NCI-H526 treated with DMSO at 0.1 percent for 48 hours (cell line): Measurements from ENCODE around the gene ANO6.
"Not testable (repeated sequence)": the region's sequence is repeated elsewhere in the genome, so short reads cannot be mapped to it uniquely, and the experiment has no call there.

Source experiments
- DNase-seq: peaks from one replicate; lab custom pipeline; 2025; lab: John Stamatoyannopoulos, UW

ANO6 gene

DNA sequence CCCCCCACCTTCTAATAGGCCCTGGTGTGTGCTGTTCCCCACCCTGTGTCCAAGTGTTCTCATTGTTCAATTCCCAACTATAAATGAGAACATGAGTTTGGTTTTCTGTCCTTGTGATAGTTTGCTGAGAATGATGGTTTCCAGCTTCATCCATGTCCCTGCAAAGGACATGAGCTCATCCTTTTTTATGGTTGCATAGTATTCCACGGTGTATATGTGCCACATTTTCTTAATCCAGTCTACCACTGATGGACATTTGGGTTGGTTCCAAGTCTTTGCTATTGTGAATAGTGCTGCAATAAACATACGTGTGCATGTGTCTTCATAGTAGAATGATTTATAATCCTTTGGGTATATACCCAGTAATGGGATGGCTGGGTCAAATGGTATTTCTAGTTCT lies 20.5 kb downstream of the ANO6 start:
- DNase-seq: not testable (repeated sequence)

DNA sequence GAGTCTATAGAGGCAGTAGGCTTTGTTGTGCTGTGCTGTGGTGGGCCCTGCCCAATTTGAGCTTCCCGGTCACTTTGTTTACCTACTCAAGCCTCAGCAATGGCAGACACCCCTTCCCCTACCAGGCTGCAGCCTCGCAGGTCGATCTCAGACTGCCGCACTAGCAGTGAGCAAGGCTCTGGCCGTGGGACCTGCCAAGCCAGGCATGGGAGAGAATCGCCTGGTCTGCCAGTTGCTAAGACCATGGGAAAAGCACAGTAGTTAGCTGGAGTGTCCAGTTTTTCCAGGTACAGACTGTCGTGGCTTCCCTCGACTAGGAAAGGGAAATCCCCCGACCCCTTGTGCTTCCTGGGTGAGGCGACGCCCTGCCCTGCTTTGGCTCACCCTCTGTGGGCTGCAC lies 26.3 kb downstream of the ANO6 start:
- DNase-seq: no peak

DNA sequence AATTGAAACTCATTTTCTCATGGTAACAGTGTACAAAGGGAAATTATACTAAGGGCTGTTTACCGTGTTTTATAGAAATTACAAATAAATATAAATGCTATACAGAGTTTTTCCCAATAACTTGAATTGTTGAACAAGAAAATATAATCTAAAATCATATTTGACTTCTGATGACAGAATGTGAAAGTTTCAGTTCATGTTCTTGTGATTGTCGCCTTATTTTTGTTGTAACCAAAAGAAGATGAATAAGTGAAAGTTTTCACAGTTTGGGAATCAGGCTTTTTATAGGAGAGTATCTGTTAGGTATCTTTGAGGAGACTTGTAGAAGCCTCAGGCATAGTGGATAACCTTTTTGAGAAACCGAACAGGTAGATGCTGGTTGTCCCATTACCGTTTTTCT lies 28.1 kb downstream of the ANO6 start:
- no peak for DNase-seq

DNA sequence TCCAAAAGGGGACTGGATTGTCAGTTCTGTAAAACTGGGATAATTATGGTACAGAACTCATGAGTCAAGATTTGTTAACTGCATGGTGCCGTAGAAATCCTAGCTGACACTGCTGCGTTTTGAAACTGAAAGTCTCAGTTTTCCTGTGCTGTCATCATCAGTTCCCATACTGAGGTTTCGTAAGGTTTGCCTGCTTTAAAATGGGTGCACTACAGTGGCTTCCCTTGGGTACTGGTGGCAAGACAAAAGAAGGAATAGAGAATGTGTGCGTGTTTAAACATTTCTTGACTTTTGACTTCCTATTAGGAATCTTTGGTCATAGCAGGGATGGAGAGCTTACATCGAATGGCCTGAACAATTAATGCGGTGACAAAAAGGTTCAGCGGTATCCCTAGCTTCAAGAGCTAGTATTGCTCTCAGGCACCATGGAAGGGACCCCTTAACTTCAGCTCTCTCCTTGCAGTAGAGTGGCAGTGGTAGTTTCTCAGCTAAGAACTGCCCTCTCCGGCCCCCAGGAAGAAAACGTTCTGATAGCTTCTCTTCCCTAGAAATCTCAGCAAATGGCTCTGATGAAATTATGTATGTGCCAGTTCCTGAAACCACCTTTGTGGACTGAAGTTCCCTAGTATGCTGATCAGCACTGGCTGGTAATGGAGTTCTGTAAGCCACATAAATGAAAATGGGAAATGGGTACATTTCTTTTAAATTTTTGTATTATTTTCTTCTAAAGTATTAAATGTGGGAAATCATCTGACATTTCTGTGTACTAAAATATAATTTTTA lies 28.9 kb downstream of the ANO6 start:
- DNase-seq: no peak

DNA sequence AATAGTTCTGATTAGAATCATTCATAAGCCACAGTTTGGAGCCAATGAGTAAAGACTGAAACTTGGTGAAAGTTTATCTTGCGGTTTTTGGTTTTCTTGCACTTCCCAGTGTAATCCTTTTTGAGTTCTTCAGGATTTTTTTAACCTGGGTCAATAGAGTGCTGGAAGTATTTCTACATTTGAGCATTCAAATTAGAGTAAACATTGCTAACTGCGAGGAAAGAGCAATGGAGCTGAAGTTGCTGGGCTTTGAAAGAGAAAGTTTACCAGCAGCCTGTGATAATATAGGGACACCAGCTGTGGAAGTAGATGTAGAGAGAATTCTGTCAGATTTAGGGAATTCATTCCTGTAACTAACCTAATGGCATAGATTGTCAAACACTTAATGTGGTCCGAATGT lies 30.3 kb downstream of the ANO6 start:
- DNase-seq: peak; percentile 52

DNA sequence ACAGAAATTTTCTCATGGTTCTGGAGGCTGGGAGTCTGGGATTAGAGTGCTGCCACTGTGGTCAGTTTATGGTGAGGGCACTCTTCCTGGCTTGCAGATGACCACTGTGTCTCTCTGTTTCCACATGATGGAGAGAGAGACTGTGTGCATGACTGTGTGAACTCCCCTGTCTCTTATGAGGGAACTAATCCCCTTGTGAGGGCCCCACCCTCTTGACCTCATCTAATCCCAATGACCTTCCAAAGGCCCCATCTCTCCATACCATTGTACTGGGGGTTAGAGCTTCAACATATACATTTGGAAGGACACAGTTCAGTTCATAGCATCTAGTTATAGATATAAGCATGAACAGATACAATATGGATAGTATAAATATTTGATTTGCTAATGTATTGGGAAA lies 31.7 kb downstream of the ANO6 start:
- DNase-seq: no peak

DNA sequence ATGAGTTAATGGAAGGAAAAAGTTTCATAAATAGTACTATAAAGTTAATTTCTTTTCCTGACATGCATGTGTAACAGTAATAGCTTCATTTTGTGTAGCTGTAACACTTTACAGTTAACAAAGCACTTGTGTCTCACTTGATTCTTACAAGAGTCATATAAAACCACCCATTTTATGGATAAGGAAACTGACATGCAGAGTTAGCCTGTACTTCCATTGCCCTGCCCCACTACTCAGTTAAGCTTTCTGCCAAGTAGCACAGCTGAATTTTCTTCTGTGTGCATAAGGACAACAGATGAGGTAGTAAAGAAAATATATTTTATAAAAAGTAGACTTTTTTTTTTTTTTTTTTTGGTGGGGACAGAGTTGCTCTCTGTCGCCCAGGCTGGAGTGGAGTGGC lies 32.2 kb downstream of the ANO6 start:
- no peak for DNase-seq

DNA sequence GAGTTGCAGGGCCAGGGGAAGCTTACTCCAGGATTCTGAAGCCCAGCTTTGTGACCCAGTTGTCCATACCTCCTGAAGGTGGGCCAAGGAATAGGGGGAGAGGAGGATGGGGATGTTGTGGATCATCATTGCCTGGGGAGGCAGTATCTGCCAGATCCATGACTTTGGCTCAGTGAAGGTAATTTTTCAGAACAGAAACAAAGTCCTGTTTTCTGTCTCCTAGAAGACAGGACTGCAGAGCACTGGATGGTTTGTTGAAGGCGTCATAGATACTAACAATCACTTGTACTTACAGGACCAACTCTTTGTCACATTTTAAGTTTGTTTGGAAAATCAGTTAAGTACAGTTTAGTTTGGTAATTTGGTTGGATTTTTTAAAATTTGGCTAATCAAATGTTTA lies 38.4 kb downstream of the ANO6 start:
- no peak for DNase-seq

DNA sequence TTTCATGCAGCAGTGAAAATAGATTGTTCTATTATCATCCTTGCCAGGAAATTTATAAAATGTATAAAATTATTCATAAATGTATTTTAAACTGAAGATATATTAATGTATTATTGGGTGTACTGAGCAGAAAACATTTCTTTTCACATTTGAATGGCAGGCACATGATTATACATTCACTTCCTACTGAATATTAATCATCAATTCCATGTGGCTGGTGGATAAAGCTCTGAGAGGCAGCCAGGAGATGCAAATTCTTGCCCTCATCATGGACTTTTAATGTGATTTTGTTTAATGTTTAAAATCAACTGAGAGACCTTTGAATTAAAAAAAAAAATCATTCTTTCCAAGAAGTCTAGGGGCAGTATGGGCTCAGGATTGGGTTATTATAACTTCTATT lies 40.8 kb downstream of the ANO6 start:
- DNase-seq: peak; percentile 54

DNA sequence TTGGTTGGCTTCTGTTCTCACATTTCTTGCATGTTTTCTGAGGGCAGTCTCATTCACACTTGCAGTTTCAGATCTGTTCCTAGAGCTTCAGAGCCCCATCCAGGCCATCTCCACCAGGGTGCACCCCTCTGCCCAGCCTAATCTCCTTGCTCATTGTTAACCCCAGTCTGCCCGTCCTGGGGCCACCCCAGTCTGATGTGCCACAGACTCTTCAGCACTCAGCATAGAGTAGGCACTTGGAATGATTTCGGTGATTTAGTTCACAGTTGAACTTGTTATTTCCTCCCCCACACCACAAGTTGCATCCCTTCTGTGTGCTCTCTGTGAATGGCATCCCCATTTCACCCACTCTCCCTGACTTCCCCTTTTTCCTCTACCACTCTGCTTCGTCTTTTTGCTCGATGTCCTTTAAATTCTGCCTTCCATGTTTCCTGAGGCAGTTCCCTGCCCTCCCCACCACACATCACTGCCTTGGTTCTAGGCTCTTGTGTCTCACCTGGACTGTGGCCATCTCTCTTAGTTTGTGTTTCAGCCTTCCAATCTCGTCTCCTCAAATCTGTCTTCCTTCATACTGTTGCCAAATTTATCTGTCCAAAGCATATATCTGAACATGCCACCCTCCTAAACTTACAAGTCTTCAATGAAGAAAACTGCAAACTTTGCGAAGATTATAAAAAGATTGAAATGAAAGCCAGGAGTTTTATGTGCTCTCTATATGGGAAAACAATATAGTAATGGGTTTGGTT lies 41.5 kb downstream of the ANO6 start:
- no peak for DNase-seq

DNA sequence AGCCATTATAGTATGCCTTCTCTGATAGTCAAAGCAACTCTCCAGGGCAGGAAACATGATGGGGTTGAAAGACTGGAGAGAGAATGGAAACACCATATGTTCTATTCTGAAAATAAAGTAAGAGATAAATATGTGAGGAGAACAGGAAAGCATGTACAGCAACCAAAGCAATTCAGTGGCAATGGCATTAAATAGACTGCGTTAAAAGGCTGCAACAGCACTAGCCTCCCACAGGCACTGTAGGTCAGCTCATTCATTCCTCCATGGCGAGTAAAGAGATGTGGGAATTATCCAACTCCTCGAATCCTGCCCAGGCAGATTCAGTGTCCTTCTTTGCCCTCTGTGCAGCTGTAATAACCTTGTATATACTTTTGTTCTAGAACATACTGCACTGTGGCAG lies 43.8 kb downstream of the ANO6 start:
- no peak for DNase-seq

DNA sequence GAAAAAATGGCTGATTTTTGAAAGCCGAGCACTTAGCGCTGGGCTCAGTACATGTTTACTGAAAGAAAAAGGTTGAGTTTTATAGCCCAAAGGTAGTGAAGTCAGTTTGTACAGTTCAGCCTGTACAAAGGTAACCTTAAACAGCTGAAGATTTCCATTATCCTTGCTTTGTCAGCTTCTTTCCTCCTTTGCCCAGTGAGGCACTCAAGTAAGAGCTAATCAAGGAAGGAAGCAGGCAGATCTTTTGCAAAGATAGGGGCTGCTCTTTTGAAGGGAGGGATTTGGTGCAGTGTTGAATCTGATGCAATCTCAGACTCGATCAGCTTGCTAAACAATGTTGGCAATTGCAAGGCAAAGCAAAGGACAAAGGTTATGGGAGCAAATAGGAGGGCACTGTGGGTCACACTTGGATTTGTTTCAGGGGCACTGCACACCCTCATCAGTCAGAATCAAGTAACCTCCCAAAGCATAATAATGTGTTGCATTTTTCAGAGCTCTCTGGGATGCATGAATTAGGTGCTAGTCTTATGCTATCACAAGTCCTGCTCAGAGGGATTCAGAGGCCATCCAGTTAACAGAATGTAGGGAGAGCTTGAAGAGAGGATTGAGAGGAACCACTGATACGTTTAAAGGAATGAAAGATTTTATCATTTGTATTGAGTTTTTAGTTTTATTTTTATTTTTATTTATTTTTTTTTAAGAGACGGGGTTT lies 44.4 kb downstream of the ANO6 start:
- no peak for DNase-seq

DNA sequence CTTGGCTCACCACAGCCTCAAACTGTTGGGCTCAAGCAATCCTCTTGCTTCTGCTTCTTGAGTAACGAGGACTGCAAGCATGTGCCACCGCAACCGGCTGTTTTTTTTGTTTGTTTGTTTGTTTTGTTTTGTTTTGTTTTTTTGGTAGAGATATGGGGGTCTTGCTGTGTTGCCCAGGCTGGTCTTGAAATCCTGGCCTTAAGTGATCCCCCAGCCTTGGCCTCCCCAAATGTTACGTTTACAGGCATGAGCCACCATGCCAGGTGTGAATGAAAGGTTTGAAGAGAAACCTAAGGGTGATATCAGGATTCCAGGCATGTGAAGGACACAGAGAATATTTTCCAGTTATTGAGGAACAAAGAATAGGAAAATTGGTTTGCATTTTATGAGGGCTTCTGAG lies 45.0 kb downstream of the ANO6 start:
- DNase-seq: no peak

DNA sequence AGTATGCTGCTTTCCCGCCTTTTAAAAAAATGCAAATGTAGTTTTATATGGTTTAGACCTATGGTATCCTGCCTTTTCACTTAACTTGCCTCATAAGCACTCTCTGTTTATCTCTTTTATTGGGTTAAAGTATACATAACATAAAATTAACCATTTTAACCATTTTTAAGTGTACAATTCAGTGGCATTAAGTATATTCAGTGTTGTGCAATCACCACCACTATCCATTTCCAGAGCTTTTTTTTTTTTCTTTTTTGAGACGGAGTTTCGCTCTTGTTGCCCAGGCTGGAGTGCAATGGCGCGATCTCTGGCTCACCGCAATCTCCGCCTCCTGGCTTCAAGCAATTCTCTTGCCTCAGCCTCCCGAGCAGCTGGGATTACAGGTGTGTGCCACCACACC lies 46.3 kb downstream of the ANO6 start:
- DNase-seq: not testable (repeated sequence)

DNA sequence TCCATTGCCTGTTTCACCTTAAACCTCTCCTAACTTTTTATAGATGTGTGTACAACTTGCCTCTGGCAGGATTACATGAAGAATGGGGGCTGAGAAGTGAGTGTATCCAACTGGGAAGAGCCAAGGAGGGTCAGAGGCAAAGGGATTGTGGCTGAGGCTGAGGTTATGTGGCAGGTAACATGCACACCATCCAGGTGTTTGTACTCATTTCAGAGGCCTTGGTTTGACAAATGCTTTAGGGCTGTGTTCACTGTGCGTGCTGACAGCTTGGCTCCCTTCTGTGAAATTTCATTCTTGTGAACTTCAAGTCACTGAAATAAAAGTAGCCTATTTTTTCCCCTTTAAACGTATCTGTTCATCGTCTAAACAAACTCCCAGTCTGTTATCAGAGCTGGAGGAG lies 47.7 kb downstream of the ANO6 start:
- DNase-seq: no peak

DNA sequence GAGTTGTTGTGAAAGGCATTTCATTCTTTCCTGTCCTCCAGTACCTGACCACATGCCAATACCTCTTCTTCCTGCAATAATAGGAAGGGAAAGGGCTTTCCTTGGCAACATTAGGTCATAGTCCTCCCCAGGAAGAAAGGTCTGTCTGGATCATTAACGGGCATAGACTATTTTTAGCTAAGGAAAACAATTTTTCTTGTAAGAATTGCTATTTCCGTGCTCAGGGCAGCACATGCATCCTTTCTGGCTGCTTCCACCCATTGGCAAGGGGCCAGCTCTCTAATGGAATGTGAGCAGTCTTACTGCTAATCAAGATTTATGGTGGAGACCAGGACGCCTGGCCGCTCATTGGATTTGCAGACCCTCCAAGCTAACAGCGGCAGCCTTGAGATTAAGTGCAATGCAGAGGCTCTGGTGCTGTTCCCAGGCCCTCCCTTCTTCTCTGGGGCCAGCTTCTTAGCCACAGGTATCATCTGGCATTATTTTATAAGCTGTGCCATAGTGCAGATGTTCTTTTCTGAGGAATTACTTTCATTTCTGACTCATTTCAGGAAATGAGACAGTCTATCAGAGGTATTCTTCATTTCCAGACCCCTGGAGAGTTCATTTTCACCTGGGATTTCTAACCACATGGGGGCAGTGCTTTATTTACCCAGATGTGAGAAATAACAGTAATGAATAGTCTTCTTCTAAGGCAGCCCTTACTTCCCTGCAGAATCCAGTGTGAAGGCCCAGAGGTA lies 52.9 kb downstream of the ANO6 start:
- DNase-seq: peak; percentile 22

DNA sequence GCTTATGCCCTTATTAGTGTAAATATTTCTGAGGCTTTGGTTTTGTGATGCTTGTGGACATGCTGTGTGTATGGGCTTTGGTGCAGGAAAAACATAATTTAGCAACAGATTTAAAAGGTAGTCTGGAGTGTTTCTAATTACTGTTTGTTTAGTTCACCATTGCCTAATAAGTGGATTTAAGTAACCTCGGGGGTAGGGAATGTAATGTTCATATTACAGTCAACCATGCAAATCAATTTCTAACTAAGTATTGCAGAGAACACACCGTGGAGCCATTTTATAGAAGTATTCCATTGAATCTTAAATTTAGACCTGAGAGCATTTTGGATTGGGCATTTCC lies 53.5 kb downstream of the ANO6 start:
- DNase-seq: no peak

DNA sequence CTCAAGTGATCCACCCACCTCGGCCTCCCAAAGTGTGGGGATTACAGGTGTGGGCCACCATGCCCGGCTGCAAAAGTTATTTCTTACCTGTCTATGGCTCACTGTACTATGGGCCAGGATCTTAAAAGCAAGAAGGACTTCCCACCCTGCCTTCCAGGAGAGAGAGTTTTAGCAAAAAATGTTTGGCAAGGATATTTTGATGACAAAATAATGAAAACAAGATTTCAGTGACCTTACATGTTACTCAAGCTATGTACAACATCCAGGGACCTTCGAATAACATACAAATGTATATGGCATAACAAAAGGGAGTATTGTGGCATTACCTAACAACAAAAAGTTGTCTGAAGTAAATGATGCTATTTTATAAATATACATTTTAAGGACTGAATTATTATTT lies 55.1 kb downstream of the ANO6 start:
- DNase-seq: no peak

DNA sequence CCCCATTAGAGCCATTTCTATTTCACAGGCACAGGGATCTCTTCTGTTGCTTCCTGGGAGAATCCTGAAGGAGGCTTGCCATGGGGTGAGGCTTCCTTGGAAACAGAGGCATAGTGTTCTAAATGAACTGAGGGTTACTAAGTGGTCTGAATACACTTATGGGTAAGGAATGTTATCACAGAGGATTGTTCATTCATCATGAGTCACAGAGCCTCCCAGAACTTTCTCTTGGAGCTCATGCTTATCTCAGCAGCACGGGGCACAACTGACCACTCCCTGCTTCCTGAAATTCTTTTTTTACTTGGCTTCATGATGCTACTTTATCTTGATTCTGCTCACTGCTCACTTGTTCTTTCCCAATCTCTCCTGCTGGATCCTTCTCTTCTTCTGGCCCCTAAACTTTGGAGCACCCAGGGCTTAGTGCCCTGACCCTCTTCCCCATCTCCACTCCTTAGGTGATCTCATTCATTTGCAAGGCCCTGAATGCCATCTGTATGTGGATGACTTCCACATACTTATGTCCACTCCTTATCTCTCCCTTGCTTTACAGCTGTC lies 57.9 kb downstream of the ANO6 start:
- DNase-seq: no peak

DNA sequence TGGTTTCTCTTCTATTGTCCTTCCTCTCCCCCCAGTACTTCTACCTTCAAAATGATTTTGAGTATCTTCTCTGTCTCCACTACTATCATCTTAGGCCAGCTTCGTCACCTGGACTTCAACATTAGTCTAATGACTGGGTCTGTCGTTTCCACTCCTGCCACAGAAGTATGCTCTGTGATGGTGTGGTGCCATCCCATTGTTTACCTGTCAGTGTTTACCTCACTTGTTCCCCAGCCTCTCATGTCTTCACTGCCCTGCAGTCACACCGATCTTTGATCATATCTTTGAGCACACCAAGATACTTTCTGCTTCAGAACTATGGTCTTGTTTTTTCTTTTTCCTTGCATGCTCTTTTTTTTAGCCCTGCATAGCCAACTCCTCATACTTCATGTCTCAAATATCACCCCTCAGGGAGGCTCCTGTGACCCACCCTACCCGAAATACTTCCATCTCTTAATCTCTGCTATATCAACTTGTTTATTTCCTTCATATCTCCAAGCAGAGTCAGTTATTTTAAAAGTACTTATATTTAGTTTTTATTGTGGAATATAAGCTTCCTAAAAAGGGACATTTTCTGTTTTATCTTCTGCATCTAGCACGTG lies 60.4 kb downstream of the ANO6 start:
- no peak for DNase-seq

DNA sequence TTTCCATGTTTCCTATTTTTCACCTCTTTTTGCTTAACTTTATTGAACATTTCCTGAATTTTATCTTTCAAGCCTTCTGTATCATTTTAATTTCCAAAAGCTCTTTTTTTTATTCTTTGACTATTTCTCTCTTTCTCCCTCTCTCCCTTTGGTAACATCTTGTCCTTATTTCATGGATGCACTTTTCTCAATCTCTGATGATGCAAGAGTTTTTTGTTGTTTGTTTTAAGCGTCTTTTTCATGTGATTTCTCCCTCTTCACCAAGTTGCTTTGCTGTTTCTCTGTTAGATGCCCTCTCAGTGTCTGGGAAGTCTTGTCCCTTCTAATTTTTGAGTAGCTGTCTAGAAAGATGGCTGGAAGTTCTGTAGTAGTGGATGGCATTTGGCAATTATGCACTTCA lies 62.6 kb downstream of the ANO6 start:
- no peak for DNase-seq
